ENCODE results near the gene ADAP1.

GRCh38 chr7:897771-898376, 56.6 kb downstream of the ADAP1 start:
- TF ChIP-seq EZH2 (IDR thresholded peaks at IDR 0.05; ENCODE audit: insufficient read depth, poor library complexity, severe bottlenecking) = no peak
- TF ChIP-seq EZH2phosphoT487 (IDR thresholded peaks at IDR 0.05; ENCODE audit: insufficient read depth, low read depth) = no peak
